GM19324 (cell line): ENCODE measurements around the gene DUS1L.

Experiments
- ATAC-seq: cut with Tn5 transposase; IDR thresholded peaks from one replicate; pipeline ENCODE4 v1.9.1; 2021; ENCODE audit warnings: mild to moderate bottlenecking, moderate library complexity; ENCODE audit not compliant: unreplicated experiment, low FRiP score

DUS1L gene

GRCh38 chr17:82077617-82078358 is 12.2 kb upstream of the DUS1L start:
- no peak for ATAC-seq

DNA sequence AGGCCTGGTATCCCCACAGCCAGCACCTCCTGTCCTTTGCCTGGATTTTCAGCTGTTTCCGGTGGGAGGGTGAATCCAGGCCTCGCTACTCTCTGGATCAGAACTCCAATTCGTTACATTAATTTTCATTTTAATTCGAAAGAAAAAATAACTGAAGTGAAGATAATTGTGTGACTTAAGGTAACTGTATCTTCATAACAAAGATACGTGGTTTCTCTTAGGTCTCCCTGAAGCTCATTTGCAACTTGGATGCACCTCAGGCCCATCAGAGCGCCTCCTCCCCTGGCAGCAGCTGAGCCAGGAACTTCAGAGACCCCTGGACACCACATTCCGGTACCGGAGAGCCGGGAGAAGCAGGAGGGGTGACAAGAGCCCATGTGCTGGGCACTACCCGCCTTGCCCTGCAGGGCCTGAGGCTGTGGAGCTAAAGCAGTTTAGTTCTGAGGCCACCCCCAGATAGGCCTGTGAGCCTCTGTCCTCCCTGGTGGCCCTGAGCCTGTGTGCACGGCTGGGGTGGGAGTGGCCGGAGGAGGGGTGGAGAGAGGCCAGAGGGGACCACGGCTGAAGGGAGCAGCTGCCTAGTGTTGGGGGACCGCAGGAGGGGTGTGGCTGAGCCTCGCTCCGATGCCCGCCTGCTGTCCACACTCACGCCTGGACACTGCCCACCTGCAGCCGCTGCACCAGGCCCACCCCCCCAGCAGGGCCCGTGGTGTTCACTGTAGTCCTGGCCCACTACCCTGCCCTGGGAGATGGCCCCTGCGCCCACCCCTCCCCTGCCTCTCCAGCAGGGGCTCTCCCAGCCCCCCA is 11.4 kb upstream of the DUS1L start:
- no peak for ATAC-seq

DNA sequence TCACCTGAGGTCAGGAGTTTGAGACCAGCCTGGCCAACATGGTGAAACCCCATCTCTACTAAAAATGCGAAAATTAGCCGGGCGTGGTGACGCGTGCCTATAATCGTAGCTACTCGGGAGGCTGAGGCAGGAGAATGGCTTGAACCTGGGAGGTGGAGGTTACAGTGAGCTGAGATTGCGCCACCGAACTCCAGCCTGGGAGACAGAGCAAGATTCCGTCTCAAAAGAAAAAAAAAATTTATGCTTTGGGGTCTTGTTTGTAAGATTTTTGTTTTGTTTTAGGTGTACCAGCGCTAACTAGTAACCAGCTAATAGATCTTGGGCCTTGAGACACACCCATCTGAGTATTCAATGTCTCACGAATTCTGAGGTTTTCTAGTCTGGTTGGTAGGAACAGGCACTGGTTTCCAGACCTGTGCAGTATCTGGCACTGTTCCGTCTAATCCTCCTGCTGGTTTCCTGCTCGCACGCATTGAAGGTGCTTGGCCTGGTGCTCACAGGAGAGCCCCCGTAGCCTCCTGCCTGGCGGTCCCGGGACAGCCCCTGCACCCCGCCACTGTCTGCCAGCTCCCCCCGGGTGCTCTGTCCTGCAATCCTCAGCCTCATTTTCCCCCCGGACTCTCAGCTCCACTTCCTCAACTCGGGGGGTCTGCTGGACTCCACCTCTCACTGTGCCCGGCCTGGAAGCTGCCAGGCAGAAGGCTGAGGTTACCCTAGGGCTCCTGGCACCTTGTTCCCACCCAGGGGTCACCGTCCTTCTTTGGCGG is 10.6 kb upstream of the DUS1L start:
- no peak for ATAC-seq

DNA sequence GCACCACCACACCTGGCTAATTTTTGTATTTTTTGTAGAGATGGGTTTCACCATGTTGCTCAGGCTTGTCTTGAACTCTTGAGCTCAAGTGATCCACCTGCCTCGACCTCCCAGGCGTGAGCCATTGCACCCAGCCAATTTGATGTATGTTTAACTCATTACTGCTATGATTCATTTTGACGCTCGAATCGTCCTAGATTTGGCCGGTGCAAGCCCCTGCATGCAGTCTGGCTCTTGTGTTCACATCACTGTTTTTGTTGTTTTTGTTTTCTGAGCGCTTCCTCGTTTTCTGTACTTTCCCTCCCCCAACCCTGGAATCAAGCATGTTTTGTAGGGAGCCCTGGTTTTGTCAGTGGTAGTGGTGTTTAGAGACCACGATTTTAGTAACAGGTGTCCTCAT is 7.8 kb upstream of the DUS1L start:
- ATAC-seq: no peak

DNA sequence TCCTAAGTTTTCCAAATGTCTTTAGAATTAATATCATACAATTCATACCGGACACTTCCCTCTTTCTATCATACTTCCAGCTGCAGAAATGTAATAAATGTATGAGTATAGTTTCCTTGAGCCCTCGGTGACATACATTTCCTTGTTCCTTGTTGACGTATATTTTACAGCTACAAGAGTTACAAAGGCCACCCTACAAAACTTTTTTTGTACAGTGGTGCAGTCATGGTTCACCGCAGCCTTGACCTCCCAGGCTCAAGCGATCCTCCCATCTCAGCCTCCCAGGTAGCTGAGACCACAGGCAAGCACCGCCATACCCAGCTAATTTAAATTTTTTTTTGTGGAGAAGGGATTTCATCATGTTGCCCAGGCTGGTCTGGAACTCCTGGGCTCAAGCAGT is 7.2 kb upstream of the DUS1L start:
- no peak for ATAC-seq

DNA sequence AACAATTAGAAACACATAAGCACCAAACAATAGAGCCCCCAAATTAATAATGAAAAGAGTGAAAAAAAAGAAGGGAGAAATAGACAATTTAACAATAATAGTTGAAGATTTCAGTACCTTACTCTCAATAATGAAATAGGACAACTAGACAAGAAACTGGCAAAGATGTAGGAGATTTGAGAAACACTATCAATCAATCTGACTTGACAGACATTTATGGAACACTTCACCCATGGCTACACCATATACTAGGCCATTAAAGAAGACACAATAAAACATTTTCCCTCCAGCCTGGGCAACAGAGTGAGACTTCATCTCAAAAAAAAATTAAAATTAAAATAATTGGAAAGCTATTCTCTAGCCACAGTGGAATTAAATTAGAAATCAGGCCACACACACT is 5.0 kb upstream of the DUS1L start:
- ATAC-seq: no peak

- peak; percentile 31 for ATAC-seq
These were observed 389 bp downstream of the DUS1L start for GRCh38 chr17:82065193-82065637.

DNA sequence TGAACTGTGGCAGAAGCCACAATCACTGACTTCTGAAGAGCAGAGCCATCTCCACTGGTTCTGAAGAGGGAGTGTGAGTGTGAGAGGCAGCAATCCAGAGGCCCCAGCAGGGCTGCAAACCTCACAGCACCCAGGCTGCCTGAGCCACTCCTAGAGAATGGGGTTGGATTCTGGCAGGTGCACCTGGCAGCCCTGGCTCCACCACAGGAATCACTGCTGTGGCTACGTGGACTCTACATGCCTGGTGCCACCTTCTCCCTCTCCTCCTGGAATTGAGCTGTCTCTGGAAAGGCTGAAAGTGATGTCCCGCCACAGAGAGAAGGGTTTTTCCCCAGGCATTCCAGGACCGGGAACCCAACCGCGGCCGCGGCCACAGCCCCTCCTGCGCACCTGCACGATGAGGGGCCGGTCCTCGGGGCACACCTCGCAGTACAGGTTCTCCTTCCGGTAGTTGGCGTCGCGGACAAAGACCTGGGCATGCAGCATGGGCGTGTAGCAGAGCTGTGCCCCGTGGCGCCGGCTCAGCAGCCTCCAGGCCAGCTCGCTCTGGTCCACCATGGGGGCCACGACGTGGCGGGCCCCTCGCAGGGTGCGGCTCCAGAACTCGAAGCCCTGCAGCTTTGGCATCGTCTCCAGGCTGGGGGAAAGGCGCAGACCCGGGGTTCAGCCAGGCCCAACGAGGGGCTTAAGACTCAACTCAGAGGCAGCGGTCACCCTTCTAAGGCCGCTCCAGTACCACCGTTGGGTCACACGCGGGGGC is 991 bp downstream of the DUS1L start:
- ATAC-seq: no peak

- no peak for ATAC-seq
These were observed 1.9 kb downstream of the DUS1L start for GRCh38 chr17:82063424-82064415.

DNA sequence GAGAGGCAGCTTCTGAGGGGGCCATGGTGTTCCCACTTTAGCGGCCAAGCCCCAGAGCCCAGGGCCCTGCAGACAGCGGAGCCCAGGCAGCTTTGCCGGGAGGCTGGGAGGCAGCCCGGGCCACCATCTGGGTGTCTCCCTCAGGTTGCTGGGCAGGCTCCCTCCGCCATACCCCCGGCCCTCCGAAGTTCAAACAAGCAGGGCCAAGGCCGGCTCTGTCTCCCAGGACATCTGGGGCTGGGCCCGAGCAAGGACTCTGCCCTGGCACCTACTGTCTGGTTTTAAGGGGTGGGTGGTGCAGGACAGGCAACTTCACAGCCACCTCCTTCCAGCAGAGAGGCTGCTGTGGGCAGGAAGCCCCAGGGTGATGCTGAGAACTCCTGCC is 2.6 kb downstream of the DUS1L start:
- ATAC-seq: no peak

- no peak for ATAC-seq
These were observed 3.3 kb downstream of the DUS1L start for GRCh38 chr17:82062076-82062983.

DNA sequence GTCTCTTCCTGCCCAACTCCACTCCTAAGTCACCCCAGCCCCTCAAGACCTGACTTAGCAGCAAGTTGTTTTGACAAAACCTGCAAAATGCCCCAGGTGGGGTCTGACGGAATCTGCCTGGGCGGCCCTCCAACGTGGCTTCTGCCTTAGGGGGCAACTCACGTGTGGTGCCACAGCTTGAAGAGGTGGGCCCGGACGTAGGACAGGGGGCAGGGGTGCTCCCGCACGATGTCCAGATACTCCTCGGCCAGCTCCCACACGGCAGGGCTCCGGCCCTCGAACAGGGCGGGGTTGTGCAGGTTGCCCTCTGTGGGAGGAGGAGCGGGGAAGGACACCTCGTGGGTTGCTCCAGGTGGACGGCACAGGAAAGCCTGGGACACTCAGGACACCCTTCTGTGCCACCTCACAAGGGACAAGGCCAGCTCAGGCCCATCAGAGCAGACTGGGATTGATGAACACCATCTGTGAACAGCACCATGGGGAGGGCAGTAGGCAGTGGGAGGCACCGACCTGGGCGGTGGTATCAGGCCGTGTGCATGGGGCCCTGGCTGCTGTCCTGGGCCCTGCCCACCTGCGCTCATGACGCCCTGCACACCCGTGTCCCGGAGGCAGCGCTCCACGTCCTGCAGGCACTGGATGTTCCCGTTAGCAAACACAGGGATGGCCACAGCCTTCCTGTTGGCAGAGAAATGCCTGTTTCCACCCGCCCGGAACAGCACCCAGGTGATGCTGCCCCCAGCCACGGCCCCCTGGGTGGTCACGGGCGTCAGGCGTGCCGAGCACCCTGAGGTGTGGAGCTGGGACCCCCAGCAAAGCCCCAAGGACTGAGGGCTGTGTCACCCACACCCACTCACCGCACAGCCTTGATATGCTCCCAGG is 4.3 kb downstream of the DUS1L start:
- no peak for ATAC-seq

DNA sequence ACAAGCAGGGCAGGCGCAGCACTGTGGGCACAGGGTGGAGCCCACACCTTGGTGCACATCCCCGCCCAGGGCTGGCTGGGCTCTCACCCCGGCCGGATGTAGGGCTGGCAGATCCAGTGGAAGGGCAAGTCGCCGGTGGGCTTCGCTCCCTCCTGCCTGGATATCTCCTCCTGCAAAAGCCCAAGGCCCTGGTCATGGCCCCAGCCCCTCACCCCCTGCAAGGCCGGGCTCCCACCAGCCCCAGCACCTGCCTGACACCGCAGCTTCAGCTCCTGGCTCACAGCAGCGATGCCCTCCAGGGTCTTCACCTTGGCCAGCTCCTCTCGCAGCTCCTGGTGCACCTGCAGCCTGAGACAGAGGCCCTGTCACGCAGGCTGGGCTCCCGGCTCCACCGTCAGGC is 5.0 kb downstream of the DUS1L start:
- ATAC-seq: no peak

- ATAC-seq: no peak
These were observed 5.6 kb downstream of the DUS1L start for GRCh38 chr17:82060001-82060380.

DNA sequence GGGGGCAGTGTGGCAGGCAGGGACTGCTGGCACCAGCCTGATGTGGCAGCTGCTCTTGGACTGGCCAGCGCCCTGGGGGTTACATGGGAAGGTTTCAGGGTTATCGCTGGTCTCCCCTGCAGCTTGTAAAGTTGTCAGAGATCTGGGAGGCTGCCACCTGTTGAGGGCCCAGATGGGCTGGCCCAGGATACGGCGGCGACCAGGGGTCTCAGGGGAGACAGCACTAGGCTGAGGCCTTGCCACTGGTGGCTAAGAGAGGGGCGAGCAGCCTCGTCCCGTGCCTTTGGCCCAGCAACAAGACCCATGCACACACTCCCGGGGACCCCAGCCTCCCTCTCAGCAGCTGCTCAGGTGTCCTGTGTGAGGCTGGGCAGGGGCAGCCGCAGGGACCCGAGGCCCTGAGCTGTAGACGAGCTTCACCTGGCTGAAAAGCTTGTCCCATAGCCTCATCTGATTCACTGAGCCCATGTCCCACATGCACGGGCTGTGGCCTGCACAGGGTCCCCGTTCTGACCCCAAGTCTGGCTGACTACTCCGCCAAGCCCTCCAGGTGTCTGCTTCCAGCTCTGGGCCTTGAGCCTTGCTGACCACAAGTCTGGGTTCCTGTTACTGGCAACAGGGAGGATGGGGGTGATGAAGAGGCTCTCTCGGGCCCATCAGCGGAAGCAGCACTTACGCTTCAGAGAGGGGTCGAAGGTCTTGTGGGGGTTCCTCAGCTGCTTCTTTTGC is 6.2 kb downstream of the DUS1L start:
- no peak for ATAC-seq

DNA sequence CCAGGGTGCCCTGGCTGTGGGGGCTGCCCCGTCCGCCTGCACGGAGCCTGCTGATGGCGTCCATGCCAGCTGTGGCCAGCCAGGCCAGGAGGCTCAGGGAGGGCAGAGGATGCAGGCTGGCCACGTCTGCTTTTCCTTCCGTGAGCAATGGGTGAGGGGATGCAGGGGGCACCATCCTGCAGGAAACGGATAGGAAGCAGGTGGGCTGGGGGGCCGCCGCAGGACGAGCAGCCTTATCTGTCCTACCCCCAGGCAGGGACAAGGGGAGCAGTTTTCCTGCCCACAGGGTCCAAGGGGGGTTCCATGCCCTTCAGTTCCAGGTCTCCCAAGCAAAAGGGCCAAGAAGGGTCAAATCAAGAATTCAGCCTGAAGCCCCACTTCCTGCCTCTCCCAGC is 6.8 kb downstream of the DUS1L start:
- no peak for ATAC-seq
